Stimulated activated CD8-positive, alpha-beta memory T cell treated with anti-CD3 and anti-CD28 coated beads, Interleukin-15, amount 100 ng/mL, for 1 hour (primary cell): ENCODE results near the gene EFCAB11.

ENCODE experiments used
- DNase-seq: peaks from one replicate; pipeline ENCODE4 v3.0.0-alpha.2; 2020; ENCODE audit warnings: low read depth

The EFCAB11 gene

DNA sequence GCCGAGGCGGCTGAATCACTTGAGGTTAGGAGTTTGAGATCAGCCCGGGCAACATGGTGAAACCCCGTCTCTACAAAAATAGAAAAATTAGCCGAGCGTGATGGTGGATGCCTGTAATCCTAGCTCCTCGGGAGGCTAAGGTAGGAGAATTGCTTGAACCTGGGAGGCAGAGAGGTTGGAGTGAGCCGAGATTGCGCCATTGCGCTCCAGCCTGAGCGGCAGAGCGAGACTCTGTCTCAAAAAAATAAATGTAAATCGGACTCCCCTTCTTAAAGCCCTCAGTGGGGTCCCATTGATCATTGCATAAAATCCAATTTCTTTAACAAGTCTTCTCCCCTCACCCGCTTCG is 2.1 kb upstream of the EFCAB11 start:
- DNase-seq: no peak

DNA sequence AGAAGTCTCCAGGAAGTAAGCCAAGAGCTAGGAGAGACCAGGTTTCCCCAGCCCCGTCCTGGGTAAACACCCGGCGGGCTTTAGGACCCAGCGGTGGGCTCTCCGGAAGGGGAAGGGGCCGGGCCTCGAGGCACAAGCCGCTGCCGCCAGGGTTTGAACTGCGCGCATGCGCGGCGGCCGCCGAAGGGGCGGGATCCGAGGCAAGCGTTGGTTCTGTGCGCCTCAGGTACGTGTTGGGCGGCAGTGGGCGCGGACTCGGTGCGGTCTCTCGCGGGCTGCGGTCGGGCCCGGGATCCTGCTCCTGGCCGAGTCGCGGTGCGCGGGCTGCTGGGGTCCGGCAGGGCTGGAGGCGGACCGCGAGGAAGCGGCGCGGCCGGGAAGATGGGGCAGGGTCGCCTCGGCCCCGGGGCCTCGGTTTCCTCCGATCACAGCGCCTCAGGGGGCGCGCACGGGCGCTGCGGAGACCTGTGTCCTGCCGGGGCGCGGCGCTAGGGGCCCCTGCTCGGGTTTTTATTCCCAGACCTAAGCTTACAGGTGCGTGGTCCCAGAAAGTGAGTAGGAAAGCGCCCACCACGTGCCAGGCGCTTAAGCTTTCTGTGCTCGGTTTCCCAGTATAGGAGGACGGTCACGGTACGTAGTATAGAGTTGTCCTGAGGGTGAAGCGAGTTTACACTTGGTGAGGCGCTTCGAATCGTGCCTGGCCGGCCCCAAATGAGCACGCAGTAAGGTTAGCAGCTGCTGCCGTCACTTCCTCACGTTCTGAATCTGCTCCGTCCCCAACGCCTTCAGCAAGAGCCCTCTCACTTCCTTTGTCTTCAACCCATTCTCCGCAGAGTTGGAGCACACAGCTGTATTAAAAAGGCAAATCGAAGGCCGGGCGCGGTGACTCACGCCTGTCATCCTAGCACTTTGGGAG is 1.5 kb upstream of the EFCAB11 start, which contains the start of gene TDP1:
TDP1 (plus strand) TSS at position 183 of the 916 bp plus-strand sequence. CDS start 7,188 bp downstream, outside the sequence.
- peak; percentile 94 for DNase-seq

DNA sequence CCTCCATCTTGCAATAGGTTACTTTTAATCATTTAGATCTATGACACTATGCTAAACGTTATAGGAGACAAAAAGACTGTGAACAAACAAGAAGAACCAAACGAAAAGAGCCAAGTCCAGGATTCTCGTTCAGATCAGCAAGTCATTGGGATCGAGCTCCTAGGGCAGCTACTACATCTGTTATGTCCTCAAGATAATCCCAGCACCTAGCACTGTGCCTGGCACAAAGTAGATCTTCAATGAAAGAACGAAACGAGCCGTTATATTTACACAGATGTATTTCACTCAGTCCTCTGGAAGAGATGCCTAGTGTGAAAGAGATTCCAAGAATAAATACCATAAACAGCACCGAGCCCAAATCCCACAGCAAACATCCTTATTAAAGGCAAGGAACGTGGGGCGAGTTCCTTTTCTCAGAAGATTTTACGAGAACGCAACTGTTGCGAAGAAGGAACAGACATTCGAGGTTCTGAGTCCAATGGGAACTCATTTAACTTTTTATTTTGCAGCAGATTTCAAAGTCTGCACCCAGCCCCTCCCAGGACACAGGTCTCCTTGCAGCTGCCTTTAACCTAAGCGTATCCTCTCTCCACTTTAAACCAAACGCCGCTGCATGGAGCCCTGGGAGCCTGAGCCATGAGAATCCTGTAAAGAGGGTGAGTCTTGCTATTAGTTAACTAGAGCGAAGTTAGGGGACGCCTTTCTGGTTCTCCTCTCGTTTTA is 653 bp upstream of the EFCAB11 start:
- DNase-seq: no peak

GRCh38 chr14:89953602-89954001 is 928 bp downstream of the EFCAB11 start:
- DNase-seq: no peak

DNA sequence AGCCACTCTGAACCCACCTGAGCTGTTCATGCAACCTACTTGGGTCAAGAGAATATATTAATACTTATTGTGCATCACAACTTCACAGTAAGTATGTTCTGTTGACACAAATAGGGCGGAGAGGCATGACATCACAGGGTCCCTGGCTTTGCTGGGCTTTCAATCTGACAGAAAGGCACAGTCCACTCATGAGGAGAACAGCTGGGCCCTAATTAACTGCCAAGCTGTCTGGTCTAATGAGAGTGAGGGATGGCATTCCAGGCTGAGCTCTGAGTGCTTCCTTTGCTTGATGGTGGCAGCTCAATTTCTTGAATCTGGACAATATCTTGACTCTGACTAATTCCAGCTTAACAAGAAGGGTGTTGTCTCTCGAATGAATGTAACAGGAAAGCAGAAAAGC is 2.0 kb downstream of the EFCAB11 start:
- DNase-seq: no peak

DNA sequence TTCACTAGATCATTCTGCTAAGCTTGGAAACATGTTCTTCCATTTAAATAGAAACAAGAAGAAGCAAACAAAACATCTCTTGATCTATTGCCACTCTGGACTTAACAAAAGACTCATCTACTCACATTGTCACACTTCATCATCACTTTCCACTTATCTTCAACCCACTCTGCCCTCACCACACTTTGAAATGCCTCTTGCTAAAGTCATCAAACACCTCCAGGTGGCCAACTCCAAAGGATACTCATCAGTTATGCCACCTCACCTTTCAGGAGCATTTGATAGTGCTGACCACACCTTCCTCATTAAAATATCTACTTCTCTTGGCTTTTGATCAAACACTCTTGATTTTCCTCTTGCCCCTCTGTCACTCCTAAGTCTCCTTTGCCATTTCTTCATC is 7.2 kb downstream of the EFCAB11 start:
- DNase-seq: no peak

GRCh38 chr14:89941830-89942377 is 12.6 kb downstream of the EFCAB11 start:
- DNase-seq: no peak

DNA sequence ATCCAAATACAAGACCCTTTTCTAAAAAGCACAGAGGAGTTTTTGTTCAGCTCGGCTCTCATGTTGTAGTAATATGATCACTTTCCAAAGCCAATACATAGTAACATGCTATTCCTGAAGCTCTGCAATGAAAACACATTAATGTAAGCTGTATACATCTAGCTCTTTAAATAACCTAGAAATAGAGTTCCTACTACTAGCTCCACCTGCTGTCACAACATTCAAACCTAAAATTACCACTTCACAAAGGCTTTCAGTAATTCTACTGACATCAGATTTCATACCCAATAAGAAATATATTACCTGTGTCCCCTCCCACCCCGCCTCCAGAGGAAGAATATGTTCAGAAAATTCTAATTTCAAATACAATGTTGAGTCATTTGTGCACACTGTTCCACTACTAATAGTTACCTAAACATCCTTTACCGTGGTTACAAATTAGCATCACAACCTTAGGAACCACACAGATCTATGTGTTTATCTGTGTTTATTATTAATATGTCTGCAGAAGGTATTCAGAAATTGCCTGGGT is 17.8 kb downstream of the EFCAB11 start:
- no peak for DNase-seq

DNA sequence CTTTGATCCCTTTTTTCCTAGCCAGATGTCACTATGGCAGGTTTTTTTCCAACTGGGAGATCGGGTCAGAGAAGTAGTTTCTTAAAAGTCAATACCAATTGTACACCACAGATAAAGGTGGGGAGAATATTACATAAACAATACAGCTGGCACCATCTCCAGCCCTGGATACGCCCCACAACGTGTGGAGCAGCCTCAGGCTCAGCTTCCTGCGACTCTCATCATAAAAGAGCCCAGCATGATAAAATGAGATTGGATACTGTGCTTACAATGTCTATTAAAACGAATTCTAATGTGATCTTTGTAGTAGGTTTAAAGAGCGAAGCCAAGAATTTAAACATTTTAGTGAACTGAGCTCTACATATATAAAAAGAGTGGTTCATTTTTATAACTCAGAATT is 21.5 kb downstream of the EFCAB11 start:
- DNase-seq: no peak

DNA sequence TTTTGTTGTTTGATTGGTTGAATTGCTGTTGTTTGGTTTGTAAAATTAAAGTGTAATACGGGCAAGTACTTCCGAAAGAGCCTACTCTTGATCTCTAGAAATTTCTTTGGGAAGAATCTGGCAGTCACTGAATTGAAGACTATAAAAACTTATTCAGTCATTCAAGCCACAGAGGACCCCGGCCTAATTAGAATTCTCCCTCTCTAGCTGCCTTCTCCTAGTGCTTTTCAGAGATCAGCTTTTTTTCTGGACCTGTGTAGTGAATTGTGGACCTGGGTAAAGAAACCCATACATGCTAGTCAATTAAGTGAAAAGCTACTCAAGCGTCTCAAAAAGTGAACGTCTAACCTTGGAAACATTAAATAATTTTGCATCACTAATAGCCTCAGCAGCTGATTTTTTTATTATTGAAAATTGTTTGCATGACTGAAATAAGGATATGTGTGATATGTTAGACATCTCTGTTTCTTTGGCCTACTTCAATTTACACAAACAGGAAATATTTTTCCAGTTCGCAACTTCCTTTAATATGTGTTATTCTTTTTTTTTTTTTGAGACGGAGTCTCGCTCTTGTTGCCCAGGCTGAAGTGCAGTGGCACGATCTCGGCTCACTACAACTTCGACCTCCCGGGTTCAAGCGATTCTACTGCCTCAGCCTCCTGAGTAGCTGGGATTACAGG is 27.2 kb downstream of the EFCAB11 start:
- no peak for DNase-seq

- DNase-seq: no peak
Observed at GRCh38 chr14:89926694-89927093, 27.8 kb downstream of the EFCAB11 start.

DNA sequence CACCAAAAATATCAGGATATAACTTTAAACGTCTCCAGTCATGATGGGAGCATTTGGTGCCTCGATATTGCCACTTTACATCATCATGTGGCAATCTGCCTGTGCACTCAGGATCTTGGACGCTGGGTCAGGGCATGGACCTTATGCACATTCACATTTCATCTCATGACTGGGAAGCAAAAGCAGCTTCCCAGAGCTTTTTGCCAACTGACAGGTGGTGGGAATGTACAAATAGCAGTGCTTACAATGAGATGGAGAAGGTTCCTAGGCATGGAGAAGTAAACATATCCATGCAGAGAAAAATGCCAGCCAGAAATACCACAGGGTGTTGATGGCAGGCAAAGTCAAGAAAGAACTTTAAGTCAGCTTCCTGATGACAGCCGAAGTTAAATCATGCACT is 30.3 kb downstream of the EFCAB11 start:
- DNase-seq: no peak

GRCh38 chr14:89922031-89922907 is 32.3 kb downstream of the EFCAB11 start:
- no peak for DNase-seq

- no peak for DNase-seq
Observed at GRCh38 chr14:89921346-89921745, 33.2 kb downstream of the EFCAB11 start.

- DNase-seq: no peak
Observed at GRCh38 chr14:89920056-89920455, 34.5 kb downstream of the EFCAB11 start.

DNA sequence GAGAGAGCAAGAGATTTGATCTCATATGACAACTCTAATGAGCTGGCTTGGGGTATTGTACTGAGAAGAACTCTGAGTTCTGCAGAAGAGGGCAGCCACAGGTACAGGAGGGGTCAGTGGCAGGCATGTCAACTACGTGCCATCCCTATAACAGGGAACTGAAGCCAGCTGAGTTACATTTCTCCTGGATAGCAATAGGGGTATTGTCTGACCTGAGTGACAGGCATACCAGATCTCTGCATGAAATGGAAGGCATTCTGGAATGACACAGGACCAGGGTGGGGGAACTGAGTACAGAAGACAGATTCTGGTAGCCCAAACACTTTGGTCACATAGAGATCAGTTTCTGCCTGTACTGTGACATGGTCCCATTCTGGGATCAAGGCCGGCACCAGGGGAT is 35.8 kb downstream of the EFCAB11 start:
- no peak for DNase-seq

GRCh38 chr14:89915114-89915878 is 39.2 kb downstream of the EFCAB11 start:
- peak; percentile 23 for DNase-seq

DNA sequence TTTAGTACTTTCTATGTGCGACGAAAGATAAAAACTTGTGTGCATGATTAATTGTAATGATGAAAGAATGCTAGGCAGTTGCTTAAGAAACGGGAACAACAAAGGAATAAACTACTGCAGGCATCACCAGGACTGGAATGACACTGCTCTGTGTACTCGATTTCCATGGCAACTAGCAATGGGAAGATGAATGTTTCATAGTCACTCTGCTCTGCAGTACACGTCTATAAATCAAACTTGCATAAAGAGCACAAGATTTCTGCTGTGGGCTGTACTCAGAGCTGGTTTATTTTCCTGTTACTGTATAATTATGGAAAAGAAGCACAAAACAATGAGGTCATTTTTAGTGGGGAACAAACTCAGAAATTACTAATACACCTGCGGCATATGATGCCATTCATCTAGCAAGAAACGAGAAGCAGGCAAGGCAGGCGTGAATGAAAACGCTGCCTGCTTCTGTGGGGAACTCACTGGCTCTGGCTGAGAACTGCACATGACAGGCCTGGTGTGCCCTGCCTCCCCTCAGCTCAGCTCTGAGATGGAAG is 41.8 kb downstream of the EFCAB11 start:
- no peak for DNase-seq

DNA sequence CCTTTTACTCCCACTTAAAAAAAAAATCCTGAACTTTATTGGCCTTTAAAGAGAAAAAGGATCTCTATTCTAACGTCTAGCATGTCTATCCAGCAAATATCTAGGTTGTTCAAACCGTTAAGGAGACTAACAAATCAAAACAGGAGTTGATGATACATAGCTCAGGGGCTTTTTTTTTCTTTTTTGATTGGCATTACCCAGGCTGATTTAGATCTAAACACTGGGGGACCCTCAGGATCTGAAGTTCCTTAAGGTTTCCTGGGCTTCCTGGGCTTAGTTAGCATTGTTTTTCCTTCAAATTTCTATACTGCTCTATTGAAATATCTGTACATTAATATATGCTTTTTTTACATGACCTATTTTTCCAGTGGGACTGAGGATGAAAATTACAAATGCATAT is 42.3 kb downstream of the EFCAB11 start:
- DNase-seq: no peak
